Heart right ventricle (tissue), 16 donors: ENCODE results near the gene BUB1B. TPM values are rescaled to one million over a fixed set of nuclear protein-coding genes. Genes with fewer than 3 reads are reported as not detected.

Experiments used
- ATAC-seq, 8 donors: fragments of 200-7000 bp; cut with Tn5 transposase; one replicate each; pipeline ENCODE4 v1.9.1; 2020; ENCODE audit warnings: mild to moderate bottlenecking in 8 of 8, moderate library complexity in 8 of 8, moderate number of reproducible peaks in 1 of 8
- DNase-seq, 2 donors: peaks; one replicate each; pipeline ENCODE4 v3.0.0-alpha.2; 2020
- H3K27ac ChIP-seq, 10 donors: fragments of 200-600 bp; sonication (generic) in 2 of 10; one replicate each; pipeline versions ENCODE4 v1.5.0 to v1.8.0; 2020 to 2022; ENCODE audit warnings: mild to moderate bottlenecking in 3 of 10
- H3K27me3 ChIP-seq, 7 donors: fragments of 200-600 bp; one replicate each; pipeline ENCODE4 v1.8.0; 2021 to 2022; ENCODE audit warnings: mild to moderate bottlenecking in 2 of 7
- H3K36me3 ChIP-seq, 9 donors: fragments of 200-600 bp; sonication (generic) in 1 of 9; one replicate each; pipeline versions ENCODE4 v1.5.0 to v1.8.0; 2020 to 2022; ENCODE audit warnings: mild to moderate bottlenecking in 2 of 9
- H3K4me1 ChIP-seq, 9 donors: fragments of 200-600 bp; sonication (generic) in 1 of 9; one replicate each; pipeline versions ENCODE4 v1.5.0 to v1.8.0; 2020 to 2022; ENCODE audit warnings: mild to moderate bottlenecking in 4 of 9
- H3K4me3 ChIP-seq, 10 donors: fragments of 200-600 bp; sonication (generic) in 2 of 10; one replicate each; pipeline versions ENCODE4 v1.5.0 to v1.8.0; 2020 to 2022; ENCODE audit warnings: mild to moderate bottlenecking in 7 of 10, moderate library complexity in 2 of 10
- H3K9me3 ChIP-seq, 11 donors: fragments of 200-600 bp in 10 of 11; sonication (generic) in 2 of 11; one replicate each; pipeline versions ENCODE4 v1.5.0 to v1.8.0; 2013 to 2022; ENCODE audit warnings: mild to moderate bottlenecking in 2 of 11, control low read depth in 1 of 11, moderate library complexity in 1 of 11
- WGBS, 2 donors: extraction: QIAGEN DNeasy Blood & Tissue Kit; methylation state at CpG; one replicate each; pipeline ENCODE4 v1.1.7; 2013; ENCODE audit warnings: inconsistent platforms in 1 of 2; 5-methylcytosine and 5-hydroxymethylcytosine counted together
- intact Hi-C, 10 donors: fragments of 100-400 bp; cut with DNase I; formaldehyde crosslinking; loops; one replicate each; pipeline versions ENCODE4 v1.11.1 to v1.14.2; 2022
- polyA plus RNA-seq, 2 donors: library from polyadenylated mRNA; stranded (reverse); fragments of 200-250 nt; gene quantifications; one replicate each; pipeline ENCODE4 v1.2.3, GENCODE V29; 2013
- total RNA-seq, 10 donors: library from RNA; stranded (reverse); fragmentation: NEBNext Ultra II Directional in 3 of 10; extraction: Animal tissue kit (Norgen Biotek cat#: 25700) in 3 of 10; gene quantifications; one replicate each; pipeline versions ENCODE4 v1.2.1 to v1.2.4, GENCODE V29; 2021 to 2023
- TF ChIP-seq, protein P1 (sequence below), 9 donors: fragments of 200-600 bp; sonication (generic) in 2 of 9; IDR thresholded peaks; one replicate each; pipeline versions ENCODE4 v1.5.0 to v1.8.0; 2021 to 2022; ENCODE audit warnings: antibody characterized with exemption in 9 of 9, mild to moderate bottlenecking in 5 of 9, moderate library complexity in 1 of 9
- donor health status: Arrhythmogenic right ventricular cardiomyopathy.
- donor health status: ischemic (EF 13 %, LVEDD 7.1; RV severe dilation, severe dysfunction).
- donor health status: healthy with polysubstance abuse.
- donor health status: DM: no; HTN: yes; CAD: no.
- donor health status: DM: no; HTN: no; CAD: no.
- donor health status: ischemic (EF 25% LVEDD 6.9; RV normal size, moderate dysfunction).
- donor health status: ischemic (EF 25% LVEDD 5.7; RV mildly dilated, moderate dysfunction).
- donor health status: healthy.
- donor health status: DM: yes; HTN: yes; CAD: no.
- donor health status: Ischemic cardiomyopathy.
- donor health status: ischemic (EF 35%, LVEDD 5.7; RV mildly dilated, moderate dysfunction).
- donor health status: nonischemic (EF 11% LVEDD 7.7; RV severe dilation, severe dysfunction).
- donor health status: DM: yes; HTN: yes; CAD: no.
- donor health status: PGD.
- donor health status: ischemic (EF 29% LVEDD 5.4; RV normal size, mild dysfunction).
- donor health status: nonischemic (EF 23%, LVEDD 6.1; RV moderate dilation, normal function).

The BUB1B gene
- total and polyA plus RNA-seq, 12 donors: 0.17 to 5.1 (median 1.0) TPM

GRCh38 chr15:40269604-40270003 is 108.7 kb downstream of the BUB1B start:
- no peak overlapping the region for H3K27ac ChIP-seq
- TF ChIP-seq, protein P1, sequence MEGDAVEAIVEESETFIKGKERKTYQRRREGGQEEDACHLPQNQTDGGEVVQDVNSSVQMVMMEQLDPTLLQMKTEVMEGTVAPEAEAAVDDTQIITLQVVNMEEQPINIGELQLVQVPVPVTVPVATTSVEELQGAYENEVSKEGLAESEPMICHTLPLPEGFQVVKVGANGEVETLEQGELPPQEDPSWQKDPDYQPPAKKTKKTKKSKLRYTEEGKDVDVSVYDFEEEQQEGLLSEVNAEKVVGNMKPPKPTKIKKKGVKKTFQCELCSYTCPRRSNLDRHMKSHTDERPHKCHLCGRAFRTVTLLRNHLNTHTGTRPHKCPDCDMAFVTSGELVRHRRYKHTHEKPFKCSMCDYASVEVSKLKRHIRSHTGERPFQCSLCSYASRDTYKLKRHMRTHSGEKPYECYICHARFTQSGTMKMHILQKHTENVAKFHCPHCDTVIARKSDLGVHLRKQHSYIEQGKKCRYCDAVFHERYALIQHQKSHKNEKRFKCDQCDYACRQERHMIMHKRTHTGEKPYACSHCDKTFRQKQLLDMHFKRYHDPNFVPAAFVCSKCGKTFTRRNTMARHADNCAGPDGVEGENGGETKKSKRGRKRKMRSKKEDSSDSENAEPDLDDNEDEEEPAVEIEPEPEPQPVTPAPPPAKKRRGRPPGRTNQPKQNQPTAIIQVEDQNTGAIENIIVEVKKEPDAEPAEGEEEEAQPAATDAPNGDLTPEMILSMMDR (IDR thresholded peaks at IDR 0.05): no peak
- DNase-seq (no peak), ATAC-seq (no peak)
- H3K4me1 ChIP-seq: peaks cover 0 to 10% (median 0%) of the 10 kb centered on the region in 9 donors
- H3K27me3 ChIP-seq: no peaks in the 10 kb centered on the region
- 78 to 82% methylated on average over 4 of the region's 4 CpGs for WGBS, 2 donors
- no peaks in the 10 kb centered on the region for H3K9me3 ChIP-seq
- intact Hi-C loops: loop anchor here in 5 of 10 donors (2.0 to 10.0 kb wide), 6 partner anchors 37 to 222 kb away; no protein-coding TSS in a partner anchor
- H3K36me3 ChIP-seq: no peaks in the 10 kb centered on the region
- H3K4me3 ChIP-seq: no peak overlapping the region

DNA sequence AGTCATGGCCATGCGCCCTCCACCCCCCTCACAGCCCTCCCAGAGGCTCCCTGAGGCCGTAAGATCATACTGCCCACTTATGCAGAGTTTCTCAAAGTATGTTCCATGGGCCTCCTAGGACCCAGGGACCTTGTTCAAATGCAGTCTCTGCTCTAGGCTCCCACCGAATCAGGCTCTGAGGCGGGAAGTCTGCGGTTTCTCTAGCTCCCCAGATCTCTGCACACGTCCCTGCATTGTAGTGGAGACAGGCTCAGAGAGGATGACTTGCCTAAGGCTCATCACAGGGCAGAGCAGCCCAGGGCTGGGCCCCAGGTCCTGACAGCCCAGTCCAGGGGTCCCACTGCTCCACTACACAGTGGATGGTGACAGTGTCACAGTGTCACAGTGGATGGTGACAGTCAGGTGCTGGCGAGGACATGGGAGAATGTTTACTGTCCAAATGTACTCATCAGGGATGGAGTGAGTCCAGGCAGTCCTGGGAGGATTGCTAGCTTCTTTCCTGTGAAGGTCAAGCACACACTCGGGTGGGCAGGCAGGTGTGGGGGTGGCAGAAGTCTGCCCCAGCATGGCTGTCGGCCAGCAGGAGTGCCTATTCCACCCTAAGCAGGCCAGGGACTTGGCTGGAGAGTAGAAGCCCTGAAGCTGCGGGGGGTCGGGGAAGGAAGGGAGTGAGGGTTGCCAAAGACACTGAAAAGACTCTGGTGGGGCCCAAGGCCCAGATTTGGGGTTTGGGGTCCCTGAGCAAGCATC is 109.6 kb downstream of the BUB1B start:
- Histone ChIP-seq H3K36me3 (no peaks in the 10 kb centered on the region), H3K4me1 (peaks cover 0 to 16% (median 0%) of the 10 kb centered on the region in 9 donors), H3K9me3 (no peaks in the 10 kb centered on the region), H3K27ac (no peak overlapping the region), H3K27me3 (no peaks in the 10 kb centered on the region), H3K4me3 (no peak overlapping the region)
- TF ChIP-seq, protein P1 (IDR thresholded peaks at IDR 0.05): no peak
- DNase-seq: no peak
- intact Hi-C loops: loop anchor here in 4 of 10 donors (2.0 to 10.0 kb wide), 4 partner anchors 53 to 223 kb away; no protein-coding TSS in a partner anchor
- 78 to 81% methylated on average over 11 of the region's 11 CpGs for WGBS, 2 donors
- no peak for ATAC-seq

Other genes with a start within 250 kb of the BUB1B start
- 1 to 10 TPM in 9 of 10 donors, under 1 TPM in 1; 0.87 to 3.1 (median 1.5) TPM for gene GPR176, start 240.8 kb upstream of the BUB1B start, total RNA-seq
- gene GPR176, start 240.8 kb upstream of the BUB1B start, polyA plus RNA-seq: 1 to 10 TPM; 1.7 to 3.0 TPM
- 10 to 100 TPM; 17.3 to 23.2 (median 20.2) TPM for gene EIF2AK4, start 227.0 kb upstream of the BUB1B start, total RNA-seq
- 10 to 100 TPM; 16.5 to 68.9 TPM for gene EIF2AK4, start 227.0 kb upstream of the BUB1B start, polyA plus RNA-seq
- 100 to 1,000 TPM; 189 to 290 (median 210) TPM for gene SRP14, start 121.9 kb upstream of the BUB1B start, total RNA-seq
- 100 to 1,000 TPM; 395 to 699 TPM for gene SRP14, start 121.9 kb upstream of the BUB1B start, polyA plus RNA-seq
- 10 to 100 TPM in 1 of 10 donors, 1 to 10 TPM in 8, under 1 TPM in 1; 0.92 to 10.2 (median 3.0) TPM for gene BMF, start 52.2 kb upstream of the BUB1B start, total RNA-seq
- 1 to 10 TPM; 2.1 to 4.6 TPM for gene BMF, start 52.2 kb upstream of the BUB1B start, polyA plus RNA-seq
- gene PAK6, start 78.0 kb downstream of the BUB1B start, total RNA-seq: 10 to 100 TPM in 1 of 10 donors, 1 to 10 TPM in 9; 5.9 to 14.1 (median 7.6) TPM
- gene PAK6, start 78.0 kb downstream of the BUB1B start, polyA plus RNA-seq: 1 to 10 TPM in 1 of 2 donors, under 1 TPM in 1; 0.48 to 3.0 TPM
- gene ANKRD63, start 122.0 kb downstream of the BUB1B start, total RNA-seq: 1 to 10 TPM in 1 of 10 donors, under 1 TPM in 3, not detected in 6; 0.26 to 1.9 (median 0.44) TPM
- not detected for gene ANKRD63, start 122.0 kb downstream of the BUB1B start, polyA plus RNA-seq
- 10 to 100 TPM in 2 of 10 donors, 1 to 10 TPM in 8; 1.2 to 24.4 (median 4.9) TPM for gene PLCB2, start 146.9 kb downstream of the BUB1B start, total RNA-seq
- 10 to 100 TPM in 1 of 2 donors, 1 to 10 TPM in 1; 4.2 to 14.6 TPM for gene PLCB2, start 146.9 kb downstream of the BUB1B start, polyA plus RNA-seq
- gene INAFM2, start 162.6 kb downstream of the BUB1B start, total RNA-seq: 10 to 100 TPM; 32.5 to 63.9 (median 40.9) TPM
- gene INAFM2, start 162.6 kb downstream of the BUB1B start, polyA plus RNA-seq: 10 to 100 TPM; 19.8 to 56.1 TPM
- 100 to 1,000 TPM; 113 to 190 (median 151) TPM for gene CCDC9B, start 179.9 kb downstream of the BUB1B start, total RNA-seq
- gene CCDC9B, start 179.9 kb downstream of the BUB1B start, polyA plus RNA-seq: 10 to 100 TPM; 13.0 to 97.4 TPM
- not detected for gene PHGR1, start 190.0 kb downstream of the BUB1B start, total RNA-seq
- not detected for gene PHGR1, start 190.0 kb downstream of the BUB1B start, polyA plus RNA-seq
- gene DISP2, start 197.2 kb downstream of the BUB1B start, total RNA-seq: 1 to 10 TPM in 2 of 10 donors, under 1 TPM in 8; 0.08 to 1.3 (median 0.71) TPM
- 1 to 10 TPM in 1 of 2 donors, under 1 TPM in 1; 0.16 to 2.7 TPM for gene DISP2, start 197.2 kb downstream of the BUB1B start, polyA plus RNA-seq
- gene KNSTRN, start 221.7 kb downstream of the BUB1B start, total RNA-seq: 10 to 100 TPM in 3 of 10 donors, 1 to 10 TPM in 7; 5.3 to 16.0 (median 8.3) TPM
- gene KNSTRN, start 221.7 kb downstream of the BUB1B start, polyA plus RNA-seq: 10 to 100 TPM in 1 of 2 donors, 1 to 10 TPM in 1; 8.2 to 13.1 TPM
- 100 to 1,000 TPM in 7 of 10 donors, 10 to 100 TPM in 3; 71.1 to 143 (median 109) TPM for gene IVD, start 244.7 kb downstream of the BUB1B start, total RNA-seq
- 10 to 100 TPM; 42.2 to 44.4 TPM for gene IVD, start 244.7 kb downstream of the BUB1B start, polyA plus RNA-seq